Measurements from ENCODE around the gene SLC5A5. TPM values are rescaled to one million over a fixed set of nuclear protein-coding genes. Genes with fewer than 3 reads are reported as not detected.

SLC5A5 gene
- total and polyA plus RNA-seq, 11 donors: not detected

- Histone ChIP-seq H3K4me1 (peaks cover 0 to 27% (median 6%) of the 10 kb centered on the region in 12 donors), H3K27me3 (peaks cover 38 to 75% (median 54%) of the 10 kb centered on the region in 9 donors), H3K27ac (no peak overlapping the region), H3K4me3 (peak overlapping the region in 1 of 12 donors; percentile 45), H3K9me3 (no peaks in the 10 kb centered on the region), H3K36me3 (no peaks in the 10 kb centered on the region)
- intact Hi-C loops (cut with DNase I): loop anchor here in 1 of 10 donors (5.0 kb wide), 1 partner anchor 118 kb away; no protein-coding TSS in a partner anchor
- no peak for TF ChIP-seq CTCF (IDR thresholded peaks at IDR 0.05)
- no peak for TF ChIP-seq POLR2A (IDR thresholded peaks at IDR 0.05)
- peak in 1 of 4 donors; percentile 62 for ATAC-seq
- 4 to 7% (median 5%) methylated on average over 40 to 63 of the region's 63 CpGs for WGBS, 4 donors
- no peak for DNase-seq
These were observed 2.3 kb downstream of the SLC5A5 start for GRCh38 chr19:17873786-17874757.

- WGBS, 4 donors: 84 to 91% (median 88%) methylated on average over 8 to 9 of the region's 9 CpGs
- no peak overlapping the region for H3K4me3 ChIP-seq
- no peaks in the 10 kb centered on the region for H3K36me3 ChIP-seq
- ATAC-seq (no peak), DNase-seq (no peak)
- H3K4me1 ChIP-seq: peaks cover 0 to 27% (median 6%) of the 10 kb centered on the region in 12 donors
- H3K27me3 ChIP-seq: peaks cover 38 to 71% (median 54%) of the 10 kb centered on the region in 9 donors
- intact Hi-C loops (cut with DNase I): loop anchor here in 1 of 10 donors (5.0 kb wide), 1 partner anchor 118 kb away; no protein-coding TSS in a partner anchor
- H3K27ac ChIP-seq: no peak overlapping the region
- no peaks in the 10 kb centered on the region for H3K9me3 ChIP-seq
- no peak for TF ChIP-seq CTCF (IDR thresholded peaks at IDR 0.05)
- TF ChIP-seq POLR2A (IDR thresholded peaks at IDR 0.05): no peak
These were observed 3.0 kb downstream of the SLC5A5 start for GRCh38 chr19:17874758-17875135.

GRCh38 chr19:17877696-17878095 lies 6.0 kb downstream of the SLC5A5 start:
- ATAC-seq: no peak
- TF ChIP-seq POLR2A (IDR thresholded peaks at IDR 0.05) (no peak), CTCF (IDR thresholded peaks at IDR 0.05) (no peak)
- intact Hi-C loops (cut with DNase I): no loop called here
- no peak for DNase-seq
- Histone ChIP-seq H3K9me3 (no peaks in the 10 kb centered on the region), H3K27ac (no peak overlapping the region), H3K4me1 (peaks cover 0 to 12% (median under 1%) of the 10 kb centered on the region in 12 donors), H3K4me3 (no peak overlapping the region), H3K36me3 (no peaks in the 10 kb centered on the region), H3K27me3 (peaks cover 18 to 55% (median 28%) of the 10 kb centered on the region in 9 donors)
- WGBS, 4 donors: 88 to 94% (median 90%) methylated on average over 13 to 16 of the region's 16 CpGs

- no peaks in the 10 kb centered on the region for H3K9me3 ChIP-seq
- ATAC-seq (no peak), DNase-seq (no peak)
- H3K4me3 ChIP-seq: no peak overlapping the region
- H3K36me3 ChIP-seq: no peaks in the 10 kb centered on the region
- intact Hi-C loops (cut with DNase I): no loop called here
- H3K27me3 ChIP-seq: peaks cover 4 to 48% (median 10%) of the 10 kb centered on the region in 9 donors
- 75 to 78% (median 75%) methylated on average over 7 of the region's 7 CpGs for WGBS, 4 donors
- H3K27ac ChIP-seq: no peak overlapping the region
- H3K4me1 ChIP-seq: no peaks in the 10 kb centered on the region
- TF ChIP-seq POLR2A (IDR thresholded peaks at IDR 0.05) (no peak), CTCF (IDR thresholded peaks at IDR 0.05) (no peak)
These were observed 7.7 kb downstream of the SLC5A5 start for GRCh38 chr19:17879466-17879865.
